Measurements from ENCODE around the gene EXOC4.

EXOC4 gene

DNA sequence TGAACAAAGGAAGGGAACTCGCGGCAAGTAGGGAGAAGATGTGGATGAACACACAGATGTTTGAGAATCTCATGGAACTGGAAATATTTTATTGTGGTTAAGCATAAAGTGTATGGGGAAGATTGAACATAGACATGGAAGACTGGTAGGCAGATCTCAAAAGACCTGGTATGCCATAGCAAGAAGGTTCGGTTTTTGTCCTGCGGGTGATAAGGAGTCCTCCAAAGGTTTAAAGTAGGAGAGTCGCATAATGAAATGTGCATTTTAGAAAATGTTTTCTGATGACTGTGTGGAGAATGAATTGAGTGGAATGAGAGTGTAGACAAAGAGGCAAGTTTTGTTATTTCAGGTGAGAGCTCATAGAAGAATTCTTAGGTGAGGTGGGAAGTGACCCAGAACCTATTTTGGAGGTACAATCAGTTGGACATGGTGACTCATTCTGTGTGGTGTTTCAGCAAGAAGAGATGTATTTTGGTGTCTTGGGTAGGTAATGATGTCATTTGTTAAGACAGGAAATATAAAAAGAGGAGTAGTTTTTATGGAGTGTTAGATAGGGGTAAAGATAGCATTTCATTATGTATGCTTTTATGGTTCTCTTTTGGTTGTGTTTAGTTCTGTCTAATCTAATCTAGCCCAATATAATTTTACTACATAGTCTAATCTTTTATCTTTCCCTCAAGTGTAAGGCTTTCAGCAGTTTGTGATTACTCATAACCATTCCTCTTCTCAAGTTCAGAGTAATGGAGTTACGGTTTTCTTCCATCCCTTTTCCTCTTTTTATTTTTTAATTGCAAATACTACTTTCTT lies 239.2 kb downstream of the EXOC4 start:
- DNase-seq (ENCODE audit: low read depth): no peak
- H3K27me3 ChIP-seq (replicated peaks; ENCODE audit: control insufficient read depth, insufficient read depth, low read length): no peaks in the 10 kb centered on the region
- H3K4me1 ChIP-seq (ENCODE audit: control insufficient read depth, insufficient read depth, low read length): no peaks in the 10 kb centered on the region
- H3K36me3 ChIP-seq (ENCODE audit: control insufficient read depth, insufficient read depth, low read length, severe bottlenecking): no peaks in the 10 kb centered on the region
- no peak overlapping the region for H3K4me3 ChIP-seq (ENCODE audit: low read length)
- no peaks in the 10 kb centered on the region for H3K9me3 ChIP-seq (ENCODE audit: control insufficient read depth, low read length)
- no peak overlapping the region for H3K9ac ChIP-seq (ENCODE audit: low read length)

DNA sequence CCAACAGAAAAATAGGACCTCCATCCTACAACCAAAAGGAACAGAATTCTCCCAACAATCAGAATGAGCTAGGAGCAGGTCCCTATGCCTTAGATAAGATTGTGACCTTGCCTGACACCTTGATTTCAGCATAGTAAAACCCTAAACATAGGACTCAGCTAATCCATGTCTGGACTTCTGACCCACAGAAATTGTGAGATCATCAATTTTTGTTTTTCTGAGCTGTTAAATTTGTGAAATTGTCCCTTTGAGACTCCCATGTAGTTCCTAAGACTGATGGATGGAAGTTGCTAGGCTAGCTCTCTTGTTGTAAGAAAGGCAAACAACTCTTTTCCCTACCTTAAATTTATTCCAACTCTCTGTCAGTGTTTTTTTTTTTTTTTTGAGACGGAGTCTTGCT lies 244.2 kb downstream of the EXOC4 start:
- Histone ChIP-seq H3K9ac (ENCODE audit: low read length) (no peak overlapping the region), H3K4me3 (ENCODE audit: low read length) (no peak overlapping the region), H3K27me3 (replicated peaks; ENCODE audit: control insufficient read depth, insufficient read depth, low read length) (no peaks in the 10 kb centered on the region), H3K9me3 (ENCODE audit: control insufficient read depth, low read length) (no peaks in the 10 kb centered on the region), H3K4me1 (ENCODE audit: control insufficient read depth, insufficient read depth, low read length) (no peaks in the 10 kb centered on the region), H3K36me3 (ENCODE audit: control insufficient read depth, insufficient read depth, low read length, severe bottlenecking) (no peaks in the 10 kb centered on the region)
- no peak for DNase-seq (ENCODE audit: low read depth)

DNA sequence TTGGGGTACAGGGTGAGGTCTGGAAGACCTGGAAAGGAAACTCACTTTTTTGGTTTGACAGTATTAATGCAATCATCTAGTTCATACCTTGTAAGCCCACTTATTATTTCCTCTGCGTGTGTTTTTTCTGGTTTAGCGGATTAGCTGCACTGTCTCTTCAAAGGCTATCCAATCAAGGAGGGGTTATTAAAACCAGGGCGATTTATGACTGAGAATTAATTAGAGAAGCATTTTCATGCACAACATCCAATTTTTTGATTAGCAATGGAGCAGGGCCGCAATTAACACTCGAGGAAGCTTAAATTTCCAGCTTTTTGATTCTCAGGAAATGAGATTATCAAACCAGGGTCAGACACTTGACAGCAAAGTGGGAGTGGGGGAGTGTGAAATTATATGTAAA lies 248.9 kb downstream of the EXOC4 start:
- no peaks in the 10 kb centered on the region for H3K36me3 ChIP-seq (ENCODE audit: control insufficient read depth, insufficient read depth, low read length, severe bottlenecking)
- H3K27me3 ChIP-seq (replicated peaks; ENCODE audit: control insufficient read depth, insufficient read depth, low read length): no peaks in the 10 kb centered on the region
- H3K9me3 ChIP-seq (ENCODE audit: control insufficient read depth, low read length): no peaks in the 10 kb centered on the region
- DNase-seq (ENCODE audit: low read depth): no peak
- peaks cover 4% of the 10 kb centered on the region for H3K4me1 ChIP-seq (ENCODE audit: control insufficient read depth, insufficient read depth, low read length)
- H3K9ac ChIP-seq (ENCODE audit: low read length): no peak overlapping the region
- H3K4me3 ChIP-seq (ENCODE audit: low read length): no peak overlapping the region

DNA sequence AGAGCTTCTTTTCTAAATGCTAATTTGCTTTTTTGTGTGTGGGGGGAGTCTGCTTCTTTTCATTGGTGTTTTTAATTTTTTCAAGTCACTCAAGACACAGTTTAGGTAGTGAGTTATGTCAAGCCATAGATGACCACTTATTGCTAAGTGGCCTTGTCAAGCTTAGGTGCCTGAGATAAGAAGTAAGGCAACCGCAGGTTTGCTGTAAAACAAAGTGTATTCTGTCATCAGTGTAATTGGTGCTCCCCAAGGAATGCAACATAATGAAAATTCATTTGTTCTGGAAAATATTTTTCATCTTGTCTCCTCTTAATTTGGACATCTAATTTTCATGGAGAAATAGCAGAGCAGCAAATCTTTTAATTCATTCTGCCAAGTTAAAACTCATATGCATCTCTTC lies 249.6 kb downstream of the EXOC4 start:
- Histone ChIP-seq H3K36me3 (ENCODE audit: control insufficient read depth, insufficient read depth, low read length, severe bottlenecking) (no peaks in the 10 kb centered on the region), H3K27me3 (replicated peaks; ENCODE audit: control insufficient read depth, insufficient read depth, low read length) (no peaks in the 10 kb centered on the region), H3K4me1 (ENCODE audit: control insufficient read depth, insufficient read depth, low read length) (peaks cover 4% of the 10 kb centered on the region), H3K9me3 (ENCODE audit: control insufficient read depth, low read length) (no peaks in the 10 kb centered on the region), H3K4me3 (ENCODE audit: low read length) (no peak overlapping the region), H3K9ac (ENCODE audit: low read length) (no peak overlapping the region)
- no peak for DNase-seq (ENCODE audit: low read depth)

DNA sequence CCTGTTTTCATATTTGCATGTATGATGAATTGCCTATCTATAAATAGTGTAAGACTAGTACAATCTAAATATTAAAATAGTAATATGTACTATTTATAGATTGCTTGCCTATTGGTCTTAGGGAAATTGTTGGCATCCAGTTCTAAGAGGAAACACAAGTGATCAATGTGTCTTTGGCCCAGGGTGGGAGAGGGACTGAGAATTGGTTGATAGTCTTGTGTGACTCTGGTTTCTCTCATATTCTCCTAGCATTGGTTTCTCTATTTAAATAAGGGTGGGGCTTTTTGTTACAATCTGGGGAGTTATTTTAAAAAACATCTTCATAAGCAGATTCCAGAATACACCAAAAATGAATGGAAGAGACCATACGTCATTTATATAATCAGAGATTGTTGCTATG lies 250.1 kb downstream of the EXOC4 start:
- Histone ChIP-seq H3K4me1 (ENCODE audit: control insufficient read depth, insufficient read depth, low read length) (peaks cover 4% of the 10 kb centered on the region), H3K9me3 (ENCODE audit: control insufficient read depth, low read length) (no peaks in the 10 kb centered on the region), H3K4me3 (ENCODE audit: low read length) (no peak overlapping the region), H3K9ac (ENCODE audit: low read length) (no peak overlapping the region), H3K36me3 (ENCODE audit: control insufficient read depth, insufficient read depth, low read length, severe bottlenecking) (no peaks in the 10 kb centered on the region), H3K27me3 (replicated peaks; ENCODE audit: control insufficient read depth, insufficient read depth, low read length) (no peaks in the 10 kb centered on the region)
- no peak for DNase-seq (ENCODE audit: low read depth)

DNA sequence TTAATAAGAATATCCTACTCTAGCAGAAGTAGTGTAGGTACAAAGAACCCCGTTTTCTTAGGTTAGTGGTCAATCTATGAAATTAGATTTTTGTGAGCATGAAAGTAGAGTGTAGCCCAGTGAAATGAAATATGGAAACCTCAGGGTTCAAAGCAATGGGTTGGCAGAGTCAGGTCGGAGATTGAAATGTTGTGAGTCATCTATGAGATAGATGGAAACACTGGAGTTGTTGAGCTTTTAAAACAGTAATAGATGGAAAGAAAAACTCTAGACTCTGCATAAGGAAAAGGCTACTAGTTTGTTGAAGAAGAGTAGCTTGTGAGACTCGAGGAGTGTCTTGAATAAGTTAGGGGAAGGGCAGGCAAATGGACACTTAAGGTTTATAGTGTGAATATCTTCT lies 251.9 kb downstream of the EXOC4 start:
- no peaks in the 10 kb centered on the region for H3K27me3 ChIP-seq (replicated peaks; ENCODE audit: control insufficient read depth, insufficient read depth, low read length)
- no peak for DNase-seq (ENCODE audit: low read depth)

GRCh38 chr7:133509822-133510221 lies 256.9 kb downstream of the EXOC4 start:
- Histone ChIP-seq H3K36me3 (ENCODE audit: control insufficient read depth, insufficient read depth, low read length, severe bottlenecking) (no peaks in the 10 kb centered on the region), H3K9me3 (ENCODE audit: control insufficient read depth, low read length) (no peaks in the 10 kb centered on the region), H3K9ac (ENCODE audit: low read length) (no peak overlapping the region), H3K4me1 (ENCODE audit: control insufficient read depth, insufficient read depth, low read length) (peaks cover 25% of the 10 kb centered on the region), H3K4me3 (ENCODE audit: low read length) (no peak overlapping the region), H3K27me3 (replicated peaks; ENCODE audit: control insufficient read depth, insufficient read depth, low read length) (no peaks in the 10 kb centered on the region)
- no peak for DNase-seq (ENCODE audit: low read depth)

More for the DNA sequence above, 251.9 kb downstream of the EXOC4 start:
- H3K4me1 ChIP-seq (ENCODE audit: control insufficient read depth, insufficient read depth, low read length): peaks cover 4% of the 10 kb centered on the region
- no peaks in the 10 kb centered on the region for H3K9me3 ChIP-seq (ENCODE audit: control insufficient read depth, low read length)
- no peaks in the 10 kb centered on the region for H3K36me3 ChIP-seq (ENCODE audit: control insufficient read depth, insufficient read depth, low read length, severe bottlenecking)
- H3K4me3 ChIP-seq (ENCODE audit: low read length): no peak overlapping the region
- no peak overlapping the region for H3K9ac ChIP-seq (ENCODE audit: low read length)

DNA sequence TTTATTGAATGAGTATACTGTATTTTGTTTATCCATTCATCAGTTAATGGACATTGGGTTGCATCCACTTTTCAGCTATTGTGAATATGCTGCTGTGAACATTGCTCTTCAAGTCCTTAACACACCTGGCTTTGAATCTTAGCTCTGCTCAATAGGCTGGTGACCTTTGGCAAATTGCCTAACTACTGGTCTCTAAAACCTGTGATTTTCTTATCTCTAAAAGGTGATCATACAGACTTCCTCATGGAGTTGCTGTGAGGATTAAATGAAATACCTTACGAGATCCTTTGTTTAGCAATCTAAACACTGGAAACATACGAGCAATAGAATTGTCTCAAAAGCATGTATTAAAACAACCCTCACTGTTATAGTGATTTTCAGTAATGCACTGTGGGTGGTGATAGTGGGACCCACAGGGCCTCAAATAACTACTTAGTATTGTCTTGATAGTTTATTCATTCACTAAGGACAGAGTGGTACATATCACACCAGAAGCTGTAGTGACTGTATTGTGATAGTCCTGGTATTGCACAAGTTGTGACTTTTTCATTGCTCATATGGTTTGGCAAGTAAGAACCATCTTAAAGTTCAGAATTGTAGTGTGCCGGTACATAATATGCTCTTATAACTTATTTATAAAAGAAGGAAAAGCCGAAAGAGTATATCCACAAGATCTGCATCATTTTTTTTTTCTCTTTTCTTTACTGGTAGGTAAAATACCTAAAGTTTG lies 257.6 kb downstream of the EXOC4 start:
- DNase-seq (ENCODE audit: low read depth): no peak
- no peak overlapping the region for H3K4me3 ChIP-seq (ENCODE audit: low read length)
- no peaks in the 10 kb centered on the region for H3K27me3 ChIP-seq (replicated peaks; ENCODE audit: control insufficient read depth, insufficient read depth, low read length)
- no peak overlapping the region for H3K9ac ChIP-seq (ENCODE audit: low read length)
- no peaks in the 10 kb centered on the region for H3K9me3 ChIP-seq (ENCODE audit: control insufficient read depth, low read length)
- no peaks in the 10 kb centered on the region for H3K36me3 ChIP-seq (ENCODE audit: control insufficient read depth, insufficient read depth, low read length, severe bottlenecking)
- H3K4me1 ChIP-seq (ENCODE audit: control insufficient read depth, insufficient read depth, low read length): peaks cover 22% of the 10 kb centered on the region

DNA sequence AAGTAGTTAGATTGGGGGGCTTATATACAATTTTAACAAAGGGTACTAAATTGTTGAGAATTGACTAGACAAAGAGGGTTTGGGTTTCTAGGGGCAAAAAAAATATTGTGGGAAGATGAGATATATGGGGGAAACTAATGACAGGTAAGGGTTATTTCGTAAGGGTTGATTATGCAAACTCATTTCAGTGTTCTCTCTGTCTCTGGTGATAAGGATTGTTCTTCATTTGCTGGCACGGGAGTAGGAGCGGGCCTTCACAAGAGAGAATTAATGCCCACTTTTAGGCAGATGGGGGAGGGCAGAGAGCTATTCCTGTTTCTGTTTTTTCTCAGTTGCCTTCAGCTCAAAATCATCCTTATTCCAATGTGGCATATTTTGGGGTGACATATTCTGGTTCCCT lies 258.4 kb downstream of the EXOC4 start:
- no peaks in the 10 kb centered on the region for H3K36me3 ChIP-seq (ENCODE audit: control insufficient read depth, insufficient read depth, low read length, severe bottlenecking)
- no peak overlapping the region for H3K9ac ChIP-seq (ENCODE audit: low read length)
- H3K4me3 ChIP-seq (ENCODE audit: low read length): no peak overlapping the region
- no peak for DNase-seq (ENCODE audit: low read depth)
- H3K4me1 ChIP-seq (ENCODE audit: control insufficient read depth, insufficient read depth, low read length): peaks cover 22% of the 10 kb centered on the region
- H3K27me3 ChIP-seq (replicated peaks; ENCODE audit: control insufficient read depth, insufficient read depth, low read length): no peaks in the 10 kb centered on the region
- no peaks in the 10 kb centered on the region for H3K9me3 ChIP-seq (ENCODE audit: control insufficient read depth, low read length)

GRCh38 chr7:133511708-133512107 lies 258.8 kb downstream of the EXOC4 start:
- Histone ChIP-seq H3K4me3 (ENCODE audit: low read length) (no peak overlapping the region), H3K27me3 (replicated peaks; ENCODE audit: control insufficient read depth, insufficient read depth, low read length) (no peaks in the 10 kb centered on the region), H3K9me3 (ENCODE audit: control insufficient read depth, low read length) (no peaks in the 10 kb centered on the region), H3K4me1 (ENCODE audit: control insufficient read depth, insufficient read depth, low read length) (peaks cover 22% of the 10 kb centered on the region), H3K9ac (ENCODE audit: low read length) (no peak overlapping the region), H3K36me3 (ENCODE audit: control insufficient read depth, insufficient read depth, low read length, severe bottlenecking) (no peaks in the 10 kb centered on the region)
- no peak for DNase-seq (ENCODE audit: low read depth)

DNA sequence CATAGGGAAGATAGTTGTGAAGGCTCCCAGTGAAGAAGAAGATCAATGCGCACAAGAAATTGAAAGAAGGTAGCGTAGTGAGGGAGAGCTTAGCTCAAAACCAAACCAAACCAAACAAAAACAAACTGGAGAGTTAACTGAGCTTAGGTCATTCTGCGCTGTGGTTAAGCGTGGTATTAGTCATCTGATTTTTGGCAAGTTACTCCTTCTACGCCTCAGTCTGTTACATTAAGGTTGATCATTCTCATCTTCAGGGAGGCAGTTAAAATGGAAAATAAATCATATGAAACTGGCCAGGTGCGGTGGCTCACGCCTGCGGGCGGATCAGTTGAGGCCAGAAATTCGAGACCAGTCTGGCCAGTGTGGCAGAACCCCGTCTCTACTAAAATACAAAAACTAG lies 259.7 kb downstream of the EXOC4 start:
- no peaks in the 10 kb centered on the region for H3K36me3 ChIP-seq (ENCODE audit: control insufficient read depth, insufficient read depth, low read length, severe bottlenecking)
- DNase-seq (ENCODE audit: low read depth): peak; percentile 71
- peaks cover 22% of the 10 kb centered on the region for H3K4me1 ChIP-seq (ENCODE audit: control insufficient read depth, insufficient read depth, low read length)
- no peak overlapping the region for H3K9ac ChIP-seq (ENCODE audit: low read length)
- no peaks in the 10 kb centered on the region for H3K9me3 ChIP-seq (ENCODE audit: control insufficient read depth, low read length)
- no peak overlapping the region for H3K4me3 ChIP-seq (ENCODE audit: low read length)
- H3K27me3 ChIP-seq (replicated peaks; ENCODE audit: control insufficient read depth, insufficient read depth, low read length): no peaks in the 10 kb centered on the region

Measured in adipocyte (in vitro differentiated cells).